ENCODE measurements around the gene USH1C. TPM values are rescaled to one million over a fixed set of nuclear protein-coding genes. Genes with fewer than 3 reads are reported as not detected.

USH1C gene
- total RNA-seq, 1 experiment from 2014 or later, result 1.0 TPM

GRCh38 chr11:17483505-17483904, 60.7 kb downstream of the USH1C start:
- Histone ChIP-seq H2BK5ac (ENCODE audit: insufficient read length, low read length) (no peak overlapping the region), H4K5ac (ENCODE audit: insufficient read length, low read depth, low read length) (no peak overlapping the region), H3K4me2 (ENCODE audit: insufficient read depth, insufficient read length, low read length) (no peak overlapping the region), H2BK120ac (ENCODE audit: low read depth, low read length, poor library complexity, severe bottlenecking) (no peak overlapping the region), H3K9ac (ENCODE audit: extremely low read depth, insufficient read length, low read length) (no peak overlapping the region), H3K14ac (ENCODE audit: insufficient read depth, low read length) (no peak overlapping the region), H3K4ac (ENCODE audit: low read depth, low read length) (no peak overlapping the region), H2BK15ac (ENCODE audit: low read depth, low read length) (no peak overlapping the region), H4K8ac (replicated peaks; ENCODE audit: insufficient read length, low read depth, low read length) (no peak overlapping the region), H3K4me1 (ENCODE audit: insufficient read depth, low read length) (no peaks in the 10 kb centered on the region; the same call in 1 of the 2 replicates), H3K23me2 (ENCODE audit: insufficient read length, low read depth, low read length, poor library complexity, severe bottlenecking) (no peaks in the 10 kb centered on the region), H2BK20ac (ENCODE audit: low read depth, low read length, poor library complexity, severe bottlenecking) (no peak overlapping the region), H3K79me1 (ENCODE audit: insufficient read depth, low read depth, low read length, poor library complexity, severe bottlenecking) (no peaks in the 10 kb centered on the region), H2AFZ (ENCODE audit: low read length) (no peak overlapping the region), H3K79me2 (ENCODE audit: insufficient read depth, low read length) (no peaks in the 10 kb centered on the region), H3K23ac (ENCODE audit: insufficient read length, low read depth, low read length) (no peak overlapping the region), H4K91ac (ENCODE audit: insufficient read length, low read depth, low read length) (no peak overlapping the region), H3K27me3 (ENCODE audit: insufficient read depth, low read length) (peaks cover 4% of the 10 kb centered on the region; the same call in 1 of the 2 replicates), H3K9me3 (ENCODE audit: control insufficient read depth, low read depth, low read length) (no peaks in the 10 kb centered on the region), H2BK12ac (ENCODE audit: insufficient read length, low read depth, low read length) (no peak overlapping the region), H3K56ac (ENCODE audit: insufficient read length, low read depth, low read length) (no peak overlapping the region), H3T11ph (ENCODE audit: low read length) (no peak overlapping the region), H4K20me1 (ENCODE audit: control insufficient read depth, insufficient read depth, insufficient read length) (no peaks in the 10 kb centered on the region), H2AK5ac (ENCODE audit: insufficient read length, low read length) (no peak overlapping the region), H3K18ac (ENCODE audit: insufficient read length, low read depth, low read length) (no peak overlapping the region), H3K27ac (ENCODE audit: insufficient read length, low read depth, low read length) (no peak overlapping the region)
- no CpG with 5 or more reads among the region's 2 CpGs for WGBS (ENCODE audit: extremely low coverage, insufficient read length, low lambda C conversion rate)
- Mint-ChIP-seq H3K4me3 (no peak overlapping the region), H3K4me1 (peaks cover 15 to 17% of the 10 kb centered on the region in 2 experiments), H3K27ac (no peak overlapping the region), H3K9me3 (peaks cover 5 to 8% of the 10 kb centered on the region in 2 experiments; a peak in 3 of 5 replicates), H3K27me3 (ENCODE audit: low read depth) (peaks cover 30% of the 10 kb centered on the region), H3K36me3 (ENCODE audit: insufficient read depth in 1 of 3, low read depth in 3 of 3) (peaks cover 0 to 7% (median 0%) of the 10 kb centered on the region in 3 experiments; a peak in 1 of 7 replicates)
- TF ChIP-seq CTCF (conservative IDR thresholded peaks at IDR 0.05), result no peak
- DNase-seq, result no peak
